ENCODE measurements around the gene RPIA.

The RPIA gene

GRCh38 chr2:88714667-88715066 is 23.2 kb downstream of the RPIA start:
- TF ChIP-seq CTCF (IDR thresholded peaks at IDR 0.05; ENCODE audit: insufficient read depth, low read length, missing control alignments), result no peak
- ChIA-PET POLR2A (no interaction called here), CTCF (no interaction called here)
- no peak for DNase-seq (ENCODE audit: low read depth, low spot score)
- H3K4me3 ChIP-seq (ENCODE audit: low read depth, low read length), result no peak overlapping the region

GRCh38 chr2:88720399-88720798 is 28.9 kb downstream of the RPIA start:
- H3K4me3 ChIP-seq (ENCODE audit: low read depth, low read length), result no peak overlapping the region
- POLR2A ChIA-PET, result no interaction called here
- DNase-seq (ENCODE audit: low read depth, low spot score), result no peak
- TF ChIP-seq CTCF (IDR thresholded peaks at IDR 0.05; ENCODE audit: insufficient read depth, low read length, missing control alignments), result no peak
- CTCF ChIA-PET, result interaction anchor here (2.0 kb wide), 1 partner anchor 19 kb away, joined by 4 read pairs; no protein-coding TSS in a partner anchor

- no peak for DNase-seq (ENCODE audit: low read depth, low spot score)
- no peak overlapping the region for H3K4me3 ChIP-seq (ENCODE audit: low read depth, low read length)
- TF ChIP-seq CTCF (IDR thresholded peaks at IDR 0.05; ENCODE audit: insufficient read depth, low read length, missing control alignments), result no peak
- CTCF ChIA-PET, result no interaction called here
- POLR2A ChIA-PET, result no interaction called here
Measured at GRCh38 chr2:88721268-88721667, 29.8 kb downstream of the RPIA start.

DNA sequence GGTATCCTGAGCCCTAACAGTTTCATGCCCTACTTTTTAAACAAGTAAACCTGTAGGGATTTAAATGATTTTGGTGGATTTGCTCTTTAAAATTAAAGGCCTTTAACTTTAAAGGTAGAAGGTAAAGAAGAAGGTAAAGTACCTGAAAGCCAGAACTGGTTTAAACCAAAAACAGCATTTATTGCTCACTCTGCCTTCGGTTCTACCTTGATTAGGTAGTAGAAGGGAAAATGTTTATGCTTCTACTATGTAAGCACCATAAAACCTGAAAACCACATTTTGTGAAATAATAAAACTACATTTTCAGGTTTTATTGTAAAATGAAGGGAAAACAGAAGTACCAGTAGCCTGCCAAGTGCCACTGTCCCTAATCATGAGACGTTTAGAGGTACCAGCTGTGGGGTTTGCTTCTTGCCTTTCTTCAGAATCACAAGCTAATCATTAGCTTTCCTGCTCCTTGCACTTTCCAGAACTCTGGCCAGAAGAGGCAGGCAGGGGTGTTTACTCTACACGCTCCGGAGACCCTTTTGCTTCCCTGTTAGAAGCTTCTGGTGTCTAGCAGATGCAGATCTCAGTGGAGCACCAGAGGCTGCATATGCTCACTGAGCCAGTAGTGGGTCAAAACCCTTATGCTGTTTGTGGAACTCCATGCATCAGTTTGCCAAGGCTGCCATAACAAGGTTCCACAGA is 33.3 kb downstream of the RPIA start:
- no peak for TF ChIP-seq CTCF (IDR thresholded peaks at IDR 0.05; ENCODE audit: insufficient read depth, low read length, missing control alignments)
- H3K4me3 ChIP-seq (ENCODE audit: low read depth, low read length), result no peak overlapping the region
- DNase-seq (ENCODE audit: low read depth, low spot score), result no peak
- POLR2A ChIA-PET, result no interaction called here
- CTCF ChIA-PET, result interaction anchor here (0.7 to 1.6 kb wide), 3 partner anchors 13 to 156 kb away, joined by 3 to 5 read pairs (median 4); no protein-coding TSS in a partner anchor

- no peak overlapping the region for H3K4me3 ChIP-seq (ENCODE audit: low read depth, low read length)
- POLR2A ChIA-PET, result no interaction called here
- TF ChIP-seq CTCF (IDR thresholded peaks at IDR 0.05; ENCODE audit: insufficient read depth, low read length, missing control alignments), result no peak
- CTCF ChIA-PET, result interaction anchor here (1.6 to 3.2 kb wide), 2 partner anchors 9 to 11 kb away, joined by 8 to 17 read pairs; no protein-coding TSS in a partner anchor
- no peak for DNase-seq (ENCODE audit: low read depth, low spot score)
Measured at GRCh38 chr2:88729061-88729745, 37.7 kb downstream of the RPIA start.

DNA sequence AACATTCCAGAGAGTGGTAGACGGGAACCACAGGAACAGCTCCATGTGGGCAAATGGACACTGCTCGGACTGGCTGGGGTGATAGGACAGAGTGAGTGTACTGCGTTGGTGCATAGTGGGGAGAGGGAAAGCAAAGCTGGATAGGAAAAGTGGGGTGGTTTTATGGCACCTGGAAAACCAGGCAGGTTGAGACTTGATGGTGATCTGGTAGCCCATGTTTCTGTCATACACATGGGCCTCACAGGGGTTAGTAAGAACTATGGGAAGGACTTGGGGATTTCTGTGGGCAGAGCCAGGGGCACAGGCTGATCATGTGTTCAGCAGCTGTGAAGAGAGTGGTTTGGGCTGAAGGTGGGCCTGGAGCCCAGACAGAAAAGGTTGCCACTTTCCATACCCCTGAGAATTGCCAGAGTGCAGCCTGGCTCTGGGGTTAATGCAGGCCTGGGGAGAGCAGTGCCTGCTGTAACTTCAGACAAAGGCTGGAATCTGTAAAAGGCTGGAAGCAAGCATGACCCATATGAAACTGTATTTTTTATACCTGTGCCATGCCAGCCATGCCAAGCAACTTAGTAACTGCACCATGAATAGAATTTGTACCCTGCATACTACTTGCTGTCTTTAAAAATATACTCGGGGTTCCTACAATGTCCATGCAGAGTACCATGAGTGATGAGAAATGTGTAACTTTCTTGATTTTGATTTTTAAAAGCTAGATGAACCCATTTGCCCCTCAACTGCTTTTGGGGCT is 41.9 kb downstream of the RPIA start:
- DNase-seq (ENCODE audit: low read depth, low spot score), result no peak
- H3K4me3 ChIP-seq (ENCODE audit: low read depth, low read length), result no peak overlapping the region
- CTCF ChIA-PET, result interaction anchor here (0.8 kb wide), 1 partner anchor 13 kb away, joined by 3 read pairs; no protein-coding TSS in a partner anchor
- no peak for TF ChIP-seq CTCF (IDR thresholded peaks at IDR 0.05; ENCODE audit: insufficient read depth, low read length, missing control alignments)
- POLR2A ChIA-PET, result no interaction called here

Measured in AG04449 (cell line).